HepG2 (cell line): ENCODE measurements around the gene SOBP. TPM values are rescaled to one million over a fixed set of nuclear protein-coding genes. Genes with fewer than 3 reads are reported as not detected.

Experiments
- ATAC-seq: fragments of 200-7000 bp; cut with Tn5 transposase; 3 replicates; pipeline ENCODE4 v1.9.1; 2020; ENCODE audit warnings: mild to moderate bottlenecking, moderate library complexity
- BruUV-seq: library from RNA; stranded (reverse); fragments of 400-500 nt; replicated peaks from 2 replicates; lab custom pipeline; 2021; lab: Mats Ljungman, UMichigan
- CTCF ChIA-PET: fragments of 300-600 bp; formaldehyde crosslinking; extraction: SDS; loops from one replicate; lab custom pipeline; 2021; ENCODE audit warnings: low total read pairs, inconsistent platforms, low intra/inter-chr PET ratio; lab: Yijun Ruan, JAX
- POLR2A ChIA-PET: fragments of 350-600 bp; sonication (Branson Sonifier 250); formaldehyde crosslinking; loops from one replicate; lab custom pipeline; 2020; ENCODE audit warnings: antibody characterized with exemption, inconsistent platforms; lab: Yijun Ruan, JAX
- DNase-seq: peaks from one replicate; pipeline ENCODE4 v3.0.0-alpha.2; 2015; ENCODE audit warnings: low spot score
- FAIRE-seq: peaks from 3 replicates; lab custom pipeline; 2011; peaks lifted over from hg19 to GRCh38; lab: Jason Lieb, UNC
- H2AFZ ChIP-seq: one replicate; pipeline ENCODE4 v1.6.1; 2011; ENCODE audit warnings: low read length, inconsistent platforms
- H3K27ac ChIP-seq: fragments of 300-600 bp; 3 replicates; pipeline ENCODE4 v1.8.0; 2011; ENCODE audit warnings: mixed run types, mild to moderate bottlenecking, mixed read lengths, low read length, inconsistent platforms; ENCODE audit not compliant: insufficient read depth; ENCODE audit errors: extremely low read length
- H3K27me3 ChIP-seq, 2 experiments: fragments of 200-600 bp in 1 of 2; 2 replicates in 1 of 2; 3 replicates in 1 of 2; pipeline versions ENCODE4 v1.6.0 to v1.8.0; 2011; ENCODE audit warnings: low read length in 2 of 2, mild to moderate bottlenecking in 2 of 2, moderate library complexity in 2 of 2, inconsistent platforms in 1 of 2; ENCODE audit not compliant: insufficient read depth in 2 of 2, control insufficient read depth in 1 of 2
- H3K36me3 ChIP-seq, 2 experiments: fragments of 200-600 bp in 1 of 2; replicated peaks in 1 of 2; 2 replicates in 1 of 2; 3 replicates in 1 of 2; pipeline versions ENCODE4 v1.5.1 to v1.8.0; 2011; ENCODE audit warnings: low read length in 2 of 2, inconsistent platforms in 1 of 2; ENCODE audit not compliant: insufficient read depth in 2 of 2, control insufficient read depth in 1 of 2
- H3K4me1 ChIP-seq: 2 replicates; pipeline ENCODE4 v1.5.1; 2012; ENCODE audit warnings: low read length, inconsistent platforms; ENCODE audit not compliant: insufficient read depth
- H3K4me2 ChIP-seq: 2 replicates; pipeline ENCODE4 v1.6.0; 2011; ENCODE audit warnings: low read depth, low read length, inconsistent platforms
- H3K4me3 ChIP-seq, 3 experiments: fragments of 200-600 bp in 1 of 3; sonication (generic), shearing (Covaris generic) in 1 of 3; replicated peaks in 1 of 3; 2 replicates each; pipeline ENCODE4 v1.5.1; 2011 to 2016; ENCODE audit warnings: low read length in 3 of 3, inconsistent platforms in 2 of 3, low read depth in 2 of 3, mild to moderate bottlenecking in 2 of 3, control low read depth in 1 of 3, mixed read lengths in 1 of 3; ENCODE audit not compliant: insufficient read depth in 1 of 3
- H3K79me2 ChIP-seq: one replicate; pipeline ENCODE4 v1.6.1; 2011; ENCODE audit warnings: low read length, inconsistent platforms; ENCODE audit not compliant: insufficient read depth
- H3K9ac ChIP-seq: 2 replicates; pipeline ENCODE4 v1.6.0; 2011; ENCODE audit warnings: mild to moderate bottlenecking, low read depth, low read length, inconsistent platforms; ENCODE audit not compliant: insufficient read depth
- H3K9me3 ChIP-seq: 2 replicates; pipeline ENCODE4 v1.5.1; 2012; ENCODE audit warnings: mild to moderate bottlenecking, low read length
- H4K20me1 ChIP-seq: 2 replicates; pipeline ENCODE4 v1.6.0; 2011; ENCODE audit warnings: inconsistent platforms, mild to moderate bottlenecking, low read length, moderate library complexity; ENCODE audit not compliant: insufficient read depth
- MYNN ChIP-seq: sonication (generic); formaldehyde crosslinking; IDR thresholded peaks from 2 replicates; pipeline ENCODE4 v1.4.0; 2020; ENCODE audit warnings: mild to moderate bottlenecking, low read depth, missing genetic modification reagents
- WGBS: methylation state at CpG from one replicate; pipeline ENCODE4 v1.1.6; 2017; ENCODE audit warnings: low lambda C conversion rate; 5-methylcytosine and 5-hydroxymethylcytosine counted together
- in situ Hi-C: cut with HindIII; loops from 2 replicates; pipeline ENCODE4 v1.10.0; 2017; ENCODE audit warnings: low pct_unique_long_range_greater_than_20kb; ENCODE audit not compliant: extremely low pct_ligation_motif_present
- intact Hi-C: fragments of 100-400 bp; cut with micrococcal nuclease; formaldehyde crosslinking; loops from one replicate; pipeline ENCODE4 v1.10.0; 2022; ENCODE audit not compliant: unreplicated experiment
- polyA plus RNA-seq, 8 experiments: library from polyadenylated mRNA; depleted of rRNA in 3 of 8; stranded (reverse) in 7 of 8; unstranded in 1 of 8; fragments of >200 nt; fragmentation: Illumina TruSeq in 4 of 8; extraction: Trizol in 4 of 8; gene quantifications; 2 replicates each; pipeline versions ENCODE4 v1.2.1 to v1.2.3, GENCODE V29; 2011 to 2016; ENCODE audit warnings: low read depth in 4 of 8, missing spikeins in 1 of 8, mixed read lengths in 1 of 8; ENCODE audit not compliant: insufficient read depth in 1 of 8
- total RNA-seq, 5 experiments: library from RNA; depleted of rRNA; stranded (reverse); fragments of >200 nt; fragmentation: Illumina TruSeq; extraction: Trizol; gene quantifications; 2 replicates each; pipeline ENCODE4 v1.2.3, GENCODE V29; 2016; ENCODE audit warnings: low read depth in 1 of 5
- TF ChIP-seq, protein P1 (sequence below), 2 experiments: fragments of 450-650 bp in 1 of 2; sonication (generic) in 1 of 2; formaldehyde crosslinking; IDR thresholded peaks; 2 replicates each; pipeline versions ENCODE4 v1.5.0 to v1.8.0; 2020 to 2022; ENCODE audit warnings: mild to moderate bottlenecking in 1 of 2, missing genetic modification reagents in 1 of 2

Gene SOBP
- total and polyA plus RNA-seq, 2 of the 13 experiments (the other 11 are each of a cell fraction or from before 2014, with no cell fraction given), result 1.5 to 6.9 TPM

- no peak for ATAC-seq
- H3K27ac ChIP-seq, result no peak overlapping the region
- H3K9me3 ChIP-seq, result no peaks in the 10 kb centered on the region
- no peaks in the 10 kb centered on the region for H4K20me1 ChIP-seq
- in situ Hi-C loops, result no loop called here
- POLR2A ChIA-PET, result interaction anchor here (0.9 kb wide), 1 partner anchor 77 kb away, joined by 3 read pairs; the partner anchor contains the start of gene PDSS2
- FAIRE-seq, result no peak
- H3K9ac ChIP-seq, result no peak overlapping the region
- H3K79me2 ChIP-seq, result no peaks in the 10 kb centered on the region
- H3K4me2 ChIP-seq, result no peak overlapping the region
- TF ChIP-seq MYNN (CRISPR knock-in tag), result no peak
- TF ChIP-seq, all 625 proteins: peak for 0
- DNase-seq, result no peak
- Histone ChIP-seq H3K36me3 (peaks cover 9 to 22% of the 10 kb centered on the region in 2 experiments; a peak in 4 of 5 replicates), H3K4me1 (peaks cover 35% of the 10 kb centered on the region), H2AFZ (no peak overlapping the region), H3K27me3 (no peaks in the 10 kb centered on the region), H3K4me3 (no peak overlapping the region)
- no TSS peak for BruUV-seq
- CTCF ChIA-PET, result no interaction called here
- WGBS, result 95% methylated on average over 6 of the region's 6 CpGs
- intact Hi-C loops, result no loop called here
Measured at GRCh38 chr6:107536180-107536961, 46.5 kb downstream of the SOBP start.

DNA sequence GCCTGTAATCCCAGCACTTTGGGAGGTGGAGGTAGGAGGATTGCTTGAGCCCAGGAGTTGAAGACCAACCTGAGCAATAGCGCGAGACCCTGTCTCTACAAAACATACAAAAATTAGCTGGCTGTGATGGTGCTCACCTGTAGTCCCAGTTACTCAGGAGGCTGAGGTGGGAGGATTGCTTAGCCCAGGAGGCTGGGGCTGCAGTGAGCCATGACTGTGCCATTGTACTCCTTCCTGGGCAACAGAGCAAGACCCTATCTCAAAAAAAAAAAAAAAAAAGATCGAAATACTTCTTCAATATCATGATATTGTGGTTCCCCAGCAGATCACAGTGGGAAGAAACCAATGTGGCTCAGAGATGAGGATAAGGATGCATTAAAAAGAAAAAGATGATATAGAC lies 47.6 kb downstream of the SOBP start:
- H3K79me2 ChIP-seq, result peaks cover 5% of the 10 kb centered on the region
- H3K9me3 ChIP-seq, result no peaks in the 10 kb centered on the region
- DNase-seq (no peak), ATAC-seq (no peak), FAIRE-seq (no peak)
- H3K36me3 ChIP-seq, result peaks cover 8 to 15% of the 10 kb centered on the region in 2 experiments; a peak in 4 of 5 replicates
- H3K4me1 ChIP-seq, result peaks cover 38% of the 10 kb centered on the region
- CTCF ChIA-PET, result no interaction called here
- BruUV-seq, result no TSS peak
- H4K20me1 ChIP-seq, result no peaks in the 10 kb centered on the region
- in situ Hi-C loops (no loop called here), intact Hi-C loops (no loop called here)
- H2AFZ ChIP-seq, result no peak overlapping the region
- H3K4me2 ChIP-seq, result no peak overlapping the region
- no peak overlapping the region for H3K9ac ChIP-seq
- POLR2A ChIA-PET, result no interaction called here
- no peak overlapping the region for H3K27ac ChIP-seq
- WGBS, result 93% methylated on average over 3 of the region's 3 CpGs
- no peaks in the 10 kb centered on the region for H3K27me3 ChIP-seq
- H3K4me3 ChIP-seq, result no peak overlapping the region
- TF ChIP-seq, protein P1, sequence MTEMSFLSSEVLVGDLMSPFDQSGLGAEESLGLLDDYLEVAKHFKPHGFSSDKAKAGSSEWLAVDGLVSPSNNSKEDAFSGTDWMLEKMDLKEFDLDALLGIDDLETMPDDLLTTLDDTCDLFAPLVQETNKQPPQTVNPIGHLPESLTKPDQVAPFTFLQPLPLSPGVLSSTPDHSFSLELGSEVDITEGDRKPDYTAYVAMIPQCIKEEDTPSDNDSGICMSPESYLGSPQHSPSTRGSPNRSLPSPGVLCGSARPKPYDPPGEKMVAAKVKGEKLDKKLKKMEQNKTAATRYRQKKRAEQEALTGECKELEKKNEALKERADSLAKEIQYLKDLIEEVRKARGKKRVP (CRISPR knock-in tag; IDR thresholded peaks at IDR 0.05), result no peak
